Heart right ventricle (tissue), 16 donors: ENCODE data around the gene CTAG2. TPM values are rescaled to one million over a fixed set of nuclear protein-coding genes. Genes with fewer than 3 reads are reported as not detected.
"Not testable (repeated sequence)": the region's sequence is repeated elsewhere in the genome, so short reads cannot be mapped to it uniquely, and the experiment has no call there.

Source experiments
- ATAC-seq, 8 donors: fragments of 200-7000 bp; cut with Tn5 transposase; one replicate each; pipeline ENCODE4 v1.9.1; 2020; ENCODE audit warnings: mild to moderate bottlenecking in 8 of 8, moderate library complexity in 8 of 8, moderate number of reproducible peaks in 1 of 8
- DNase-seq, 2 donors: peaks; one replicate each; pipeline ENCODE4 v3.0.0-alpha.2; 2020
- H3K27ac ChIP-seq, 10 donors: fragments of 200-600 bp; sonication (generic) in 2 of 10; one replicate each; pipeline versions ENCODE4 v1.5.0 to v1.8.0; 2020 to 2022; ENCODE audit warnings: mild to moderate bottlenecking in 3 of 10
- H3K27me3 ChIP-seq, 7 donors: fragments of 200-600 bp; one replicate each; pipeline ENCODE4 v1.8.0; 2021 to 2022; ENCODE audit warnings: mild to moderate bottlenecking in 2 of 7
- H3K36me3 ChIP-seq, 9 donors: fragments of 200-600 bp; sonication (generic) in 1 of 9; one replicate each; pipeline versions ENCODE4 v1.5.0 to v1.8.0; 2020 to 2022; ENCODE audit warnings: mild to moderate bottlenecking in 2 of 9
- H3K4me1 ChIP-seq, 9 donors: fragments of 200-600 bp; sonication (generic) in 1 of 9; one replicate each; pipeline versions ENCODE4 v1.5.0 to v1.8.0; 2020 to 2022; ENCODE audit warnings: mild to moderate bottlenecking in 4 of 9
- H3K4me3 ChIP-seq, 10 donors: fragments of 200-600 bp; sonication (generic) in 2 of 10; one replicate each; pipeline versions ENCODE4 v1.5.0 to v1.8.0; 2020 to 2022; ENCODE audit warnings: mild to moderate bottlenecking in 7 of 10, moderate library complexity in 2 of 10
- H3K9me3 ChIP-seq, 11 donors: fragments of 200-600 bp in 10 of 11; sonication (generic) in 2 of 11; one replicate each; pipeline versions ENCODE4 v1.5.0 to v1.8.0; 2013 to 2022; ENCODE audit warnings: mild to moderate bottlenecking in 2 of 11, control low read depth in 1 of 11, moderate library complexity in 1 of 11
- WGBS, 2 donors: extraction: QIAGEN DNeasy Blood & Tissue Kit; methylation state at CpG; one replicate each; pipeline ENCODE4 v1.1.7; 2013; ENCODE audit warnings: inconsistent platforms in 1 of 2; 5-methylcytosine and 5-hydroxymethylcytosine counted together
- intact Hi-C, 10 donors: fragments of 100-400 bp; cut with DNase I; formaldehyde crosslinking; loops; one replicate each; pipeline versions ENCODE4 v1.11.1 to v1.14.2; 2022
- polyA plus RNA-seq, 2 donors: library from polyadenylated mRNA; stranded (reverse); fragments of 200-250 nt; gene quantifications; one replicate each; pipeline ENCODE4 v1.2.3, GENCODE V29; 2013
- total RNA-seq, 10 donors: library from RNA; stranded (reverse); fragmentation: NEBNext Ultra II Directional in 3 of 10; extraction: Animal tissue kit (Norgen Biotek cat#: 25700) in 3 of 10; gene quantifications; one replicate each; pipeline versions ENCODE4 v1.2.1 to v1.2.4, GENCODE V29; 2021 to 2023
- donor health status: Arrhythmogenic right ventricular cardiomyopathy.
- donor health status: ischemic (EF 13 %, LVEDD 7.1; RV severe dilation, severe dysfunction).
- donor health status: healthy with polysubstance abuse.
- donor health status: DM: no; HTN: yes; CAD: no.
- donor health status: DM: no; HTN: no; CAD: no.
- donor health status: ischemic (EF 25% LVEDD 6.9; RV normal size, moderate dysfunction).
- donor health status: ischemic (EF 25% LVEDD 5.7; RV mildly dilated, moderate dysfunction).
- donor health status: healthy.
- donor health status: DM: yes; HTN: yes; CAD: no.
- donor health status: Ischemic cardiomyopathy.
- donor health status: ischemic (EF 35%, LVEDD 5.7; RV mildly dilated, moderate dysfunction).
- donor health status: nonischemic (EF 11% LVEDD 7.7; RV severe dilation, severe dysfunction).
- donor health status: DM: yes; HTN: yes; CAD: no.
- donor health status: PGD.
- donor health status: ischemic (EF 29% LVEDD 5.4; RV normal size, mild dysfunction).
- donor health status: nonischemic (EF 23%, LVEDD 6.1; RV moderate dilation, normal function).

CTAG2 gene
- total and polyA plus RNA-seq, 12 donors: not detected

DNA sequence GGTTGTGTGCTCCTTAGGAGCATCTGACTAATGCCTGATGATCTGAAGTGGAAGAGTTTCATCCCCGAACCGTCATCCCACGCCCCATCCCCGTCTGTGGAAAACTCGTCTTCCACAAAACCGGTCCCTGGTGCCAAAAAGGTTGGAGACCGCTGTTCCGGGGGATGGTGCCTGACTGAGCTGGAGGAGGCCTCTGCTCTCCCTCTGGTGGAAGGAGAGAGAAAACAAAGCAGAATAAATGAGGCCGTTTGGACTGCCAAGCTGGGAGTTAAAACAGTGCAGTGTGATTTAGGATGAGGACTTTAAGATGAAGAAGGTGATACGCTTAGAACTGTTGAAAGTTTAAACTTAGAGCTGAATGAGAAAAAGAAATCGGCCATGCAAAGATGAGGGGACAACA is 19.7 kb downstream of the CTAG2 start:
- no CpG with 5 or more reads among the region's 11 CpGs for WGBS, 2 donors
- H3K4me1 ChIP-seq, intact Hi-C loops: not testable (repeated sequence)

DNA sequence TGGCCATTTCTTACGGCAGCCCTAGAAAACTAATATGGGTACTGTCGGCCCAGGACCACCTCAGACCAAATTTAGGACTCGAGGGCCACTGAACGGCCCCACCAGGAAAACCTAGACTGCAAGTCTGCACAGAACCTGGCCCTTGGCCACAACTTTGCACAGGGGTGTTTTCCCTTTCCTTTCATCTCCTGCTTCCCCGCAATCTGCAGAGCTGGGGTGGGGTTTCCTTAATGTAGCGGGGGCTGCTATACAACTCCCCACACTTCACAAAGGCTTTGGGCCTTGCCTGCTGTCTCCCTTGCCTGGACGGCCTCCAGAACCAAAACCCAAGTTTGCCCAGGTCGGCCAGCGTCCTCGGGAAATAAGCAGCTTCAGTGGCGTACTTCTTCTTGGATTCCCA is 22.4 kb downstream of the CTAG2 start:
- H3K27ac ChIP-seq, DNase-seq, ATAC-seq, H3K4me1 ChIP-seq, intact Hi-C loops, H3K9me3 ChIP-seq, H3K27me3 ChIP-seq, H3K36me3 ChIP-seq, H3K4me3 ChIP-seq: not testable (repeated sequence)
- no CpG with 5 or more reads among the region's 11 CpGs for WGBS, 2 donors

More for the DNA sequence above, 19.7 kb downstream of the CTAG2 start:
- not testable (repeated sequence) for H3K9me3 ChIP-seq, H3K27me3 ChIP-seq, H3K27ac ChIP-seq, H3K36me3 ChIP-seq, DNase-seq, H3K4me3 ChIP-seq
- ATAC-seq: peak in 2 of 8 donors; percentile 9 to 19

DNA sequence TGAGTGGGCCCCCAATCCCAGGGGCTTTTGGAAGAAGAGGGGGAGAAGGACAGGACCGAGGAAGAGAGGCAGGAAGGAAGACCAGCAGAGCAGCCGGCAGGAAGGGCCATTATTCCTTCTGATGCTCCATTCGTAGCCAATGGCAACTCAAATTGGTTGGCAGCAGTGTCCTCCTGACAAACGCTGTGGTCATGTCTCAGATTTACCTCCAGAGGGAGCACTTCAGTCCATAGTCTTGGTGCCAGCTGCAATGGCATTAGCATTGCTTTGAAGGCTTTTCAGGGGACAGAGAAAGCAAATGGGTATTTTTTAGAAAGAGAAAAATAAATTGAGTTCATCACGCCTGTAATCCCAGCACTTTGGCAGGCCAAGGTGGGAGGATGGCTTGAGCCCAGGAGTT is 24.4 kb downstream of the CTAG2 start:
- intact Hi-C loops, H3K27me3 ChIP-seq, H3K4me1 ChIP-seq, H3K27ac ChIP-seq, DNase-seq, H3K9me3 ChIP-seq, H3K36me3 ChIP-seq, H3K4me3 ChIP-seq: not testable (repeated sequence)
- ATAC-seq: peak in 6 of 8 donors; percentile 48 to 69 (median 55)
- no CpG with 5 or more reads among the region's 5 CpGs for WGBS, 2 donors

DNA sequence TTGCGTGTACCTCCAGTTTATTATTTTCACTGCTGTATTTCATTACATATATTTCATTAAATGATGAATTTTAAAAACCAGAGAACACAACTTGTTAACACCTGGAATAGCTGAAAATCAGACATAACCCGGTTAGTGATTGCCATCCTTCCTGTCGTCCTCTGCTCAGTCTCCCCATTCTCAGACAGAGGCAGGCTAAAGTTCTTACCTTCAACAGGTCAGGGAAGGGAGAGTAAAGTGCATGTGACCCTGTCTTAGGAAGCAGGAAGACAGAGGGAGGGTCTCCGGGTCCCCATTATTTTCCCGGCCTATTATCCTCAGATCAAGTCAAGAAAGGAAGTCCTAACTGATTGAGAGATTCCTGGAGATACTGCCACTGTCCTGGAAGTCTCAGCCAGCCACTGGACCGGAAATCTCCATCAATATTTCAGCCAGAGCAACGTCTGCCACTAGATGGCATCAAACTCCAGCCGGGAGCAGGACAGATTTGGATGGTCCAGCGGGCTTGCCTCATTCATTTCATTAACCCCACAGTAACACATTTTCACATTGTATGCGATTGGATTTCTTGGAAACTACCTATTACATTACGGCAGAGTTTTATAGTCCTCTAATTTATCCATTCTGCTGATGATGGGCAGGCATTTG is 32.5 kb downstream of the CTAG2 start:
- intact Hi-C loops: not testable (repeated sequence)
- ATAC-seq: peak in 7 of 8 donors; percentile 31 to 78 (median 74)

DNA sequence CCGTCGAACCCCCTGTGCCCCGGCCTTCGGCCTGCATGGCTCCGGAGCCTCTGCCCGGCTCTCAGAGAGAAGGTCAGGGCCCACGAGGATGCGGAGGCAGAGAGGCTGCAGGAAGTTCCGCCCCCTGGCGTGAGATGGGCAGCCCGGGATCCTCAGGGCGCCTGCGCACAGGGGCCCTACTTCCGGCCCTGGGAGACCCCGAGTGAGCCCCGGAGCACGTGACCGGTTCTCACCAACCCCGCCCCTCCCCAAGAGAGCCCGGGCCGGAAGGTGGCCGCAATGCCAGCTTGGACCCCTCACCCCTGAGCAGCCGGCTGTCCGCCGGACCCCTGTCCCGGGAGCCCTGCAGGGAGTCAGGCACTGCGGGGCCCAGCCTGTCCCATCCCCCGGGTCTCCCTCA is 34.2 kb downstream of the CTAG2 start, which contains the start of gene CTAG1B:
CTAG1B (minus strand) TSS at position 101 of the 400 bp plus-strand sequence; CDS start at position 37, 64 bp downstream.
- intact Hi-C loops, H3K9me3 ChIP-seq, DNase-seq, H3K27me3 ChIP-seq, H3K36me3 ChIP-seq, H3K27ac ChIP-seq, H3K4me3 ChIP-seq, H3K4me1 ChIP-seq: not testable (repeated sequence)
- ATAC-seq: peak in 2 of 8 donors; percentile 14 to 28
- WGBS, 2 donors: no CpG with 5 or more reads among the region's 28 CpGs

More for the DNA sequence above, 32.5 kb downstream of the CTAG2 start:
- not testable (repeated sequence) for H3K9me3 ChIP-seq, H3K27me3 ChIP-seq, H3K27ac ChIP-seq, H3K36me3 ChIP-seq, H3K4me1 ChIP-seq, DNase-seq, H3K4me3 ChIP-seq
- 28 to 40% methylated on average over 2 of the region's 11 CpGs for WGBS, 2 donors

DNA sequence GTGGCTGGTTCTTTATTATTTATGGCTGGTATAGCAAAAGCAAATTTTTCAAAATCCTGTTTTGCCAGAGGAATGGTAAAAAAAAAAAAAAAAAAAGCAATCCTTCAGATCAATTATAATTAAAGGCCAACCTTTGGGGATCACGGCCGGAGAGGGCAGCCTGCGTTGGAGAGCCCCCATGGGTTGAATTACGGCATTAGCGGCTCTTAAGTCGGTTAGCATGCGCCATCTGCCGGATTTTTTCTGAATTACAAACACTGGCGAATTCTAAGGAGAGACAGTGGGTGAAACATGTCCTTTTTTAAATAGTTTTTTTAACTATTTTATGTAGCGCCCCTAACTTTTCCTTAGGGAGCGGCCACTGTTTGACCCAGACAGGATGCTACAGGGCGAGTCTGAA is 39.8 kb downstream of the CTAG2 start:
- WGBS, 2 donors: 3 to 10% methylated on average over 4 to 5 of the region's 12 CpGs
- H3K27me3 ChIP-seq, H3K36me3 ChIP-seq, DNase-seq, H3K9me3 ChIP-seq, ATAC-seq, H3K27ac ChIP-seq, H3K4me1 ChIP-seq, intact Hi-C loops, H3K4me3 ChIP-seq: not testable (repeated sequence)

DNA sequence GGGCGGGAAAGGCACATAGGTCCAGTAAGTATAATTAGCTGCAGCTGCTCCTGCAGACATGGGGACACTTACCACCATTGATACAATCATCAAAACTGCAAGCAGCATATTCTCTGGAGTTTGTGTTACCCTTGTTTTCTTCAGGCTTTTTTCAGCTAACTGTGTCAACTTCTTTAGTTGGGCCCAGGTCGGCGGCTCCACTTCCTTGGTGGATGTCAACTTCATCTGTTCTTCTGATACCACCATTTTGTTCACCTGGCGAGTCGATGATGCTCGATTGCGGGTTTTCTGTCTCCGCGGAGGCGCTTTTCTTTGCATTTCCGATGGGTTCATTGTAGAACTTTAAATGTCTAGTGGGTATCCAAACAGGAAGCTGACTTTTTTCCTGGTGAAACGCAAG is 42.2 kb downstream of the CTAG2 start:
- H3K27me3 ChIP-seq, H3K9me3 ChIP-seq, ATAC-seq, H3K4me1 ChIP-seq, intact Hi-C loops, H3K27ac ChIP-seq, DNase-seq, H3K36me3 ChIP-seq, H3K4me3 ChIP-seq: not testable (repeated sequence)
- WGBS, 2 donors: 85 to 87% methylated on average over 10 to 12 of the region's 12 CpGs

DNA sequence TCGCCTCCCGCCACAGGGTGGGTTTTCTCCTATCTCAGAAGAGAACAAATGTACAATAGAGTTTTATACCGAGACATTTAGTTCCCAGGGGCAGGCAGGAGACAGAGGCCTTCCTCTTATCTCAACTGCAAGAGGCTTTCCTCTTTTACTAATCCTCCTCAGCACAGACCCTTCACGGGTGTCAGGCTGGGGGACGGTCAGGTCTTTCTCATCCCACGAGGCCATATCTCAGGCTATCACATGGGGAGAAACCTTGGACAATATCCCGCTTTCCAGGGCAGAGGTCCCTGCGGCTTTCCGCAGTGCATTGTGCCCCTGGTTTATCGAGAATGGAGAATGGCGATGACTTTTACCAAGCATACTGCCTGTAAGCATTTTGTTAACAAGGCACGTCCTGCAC is 44.6 kb downstream of the CTAG2 start:
- H3K36me3 ChIP-seq, ATAC-seq, H3K27me3 ChIP-seq, H3K27ac ChIP-seq, intact Hi-C loops, H3K9me3 ChIP-seq, H3K4me3 ChIP-seq, H3K4me1 ChIP-seq, DNase-seq: not testable (repeated sequence)
- WGBS, 2 donors: 58 to 62% methylated on average over 12 of the region's 12 CpGs

DNA sequence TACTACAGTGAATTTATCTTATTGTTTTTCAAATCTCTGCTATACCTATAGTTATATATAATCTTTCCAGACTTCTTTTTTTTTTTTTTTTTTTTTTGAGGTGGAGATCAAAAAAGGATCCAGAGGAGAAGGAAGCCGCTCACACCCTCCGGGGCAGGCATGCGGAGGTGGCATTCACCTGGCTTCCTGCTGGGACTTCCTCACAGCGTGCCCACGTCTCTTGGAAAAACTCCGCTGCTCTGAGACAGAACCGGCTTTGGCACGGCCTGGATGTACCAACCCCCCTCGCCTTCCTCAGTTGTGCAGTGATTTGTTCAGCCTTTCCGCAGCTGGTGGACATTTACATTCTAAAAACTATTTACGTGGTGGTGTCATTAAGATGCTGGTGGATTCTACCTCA is 45.4 kb downstream of the CTAG2 start:
- WGBS, 2 donors: 83 to 89% methylated on average over 9 to 10 of the region's 11 CpGs
- intact Hi-C loops, H3K4me3 ChIP-seq, H3K36me3 ChIP-seq, H3K9me3 ChIP-seq, H3K4me1 ChIP-seq, H3K27me3 ChIP-seq, H3K27ac ChIP-seq, DNase-seq, ATAC-seq: not testable (repeated sequence)
